AG04450 (cell line): ENCODE results near the gene DHH. TPM values are rescaled to one million over a fixed set of nuclear protein-coding genes. Genes with fewer than 3 reads are reported as not detected.

ENCODE experiments used
- CTCF ChIA-PET: fragments of 300-600, 350-600 bp; formaldehyde crosslinking; extraction: SDS; loops from one replicate; lab custom pipeline; 2022; ENCODE audit warnings: antibody characterized with exemption, inconsistent platforms; lab: Charles Lee
- POLR2A ChIA-PET: fragments of 350-600 bp; formaldehyde crosslinking; extraction: SDS; loops from one replicate; lab custom pipeline; 2021; ENCODE audit warnings: antibody characterized with exemption, inconsistent platforms; lab: Yijun Ruan, JAX
- DNase-seq: peaks from one replicate; pipeline ENCODE4 v3.0.0-alpha.2; 2011; ENCODE audit warnings: low read depth, low spot score
- H3K27ac ChIP-seq: one replicate; pipeline ENCODE4 v1.5.1; 2012; ENCODE audit warnings: low read depth, low read length, control low read depth
- H3K27me3 ChIP-seq: one replicate; pipeline ENCODE4 v1.6.0; 2012; ENCODE audit warnings: low read length; ENCODE audit not compliant: control insufficient read depth, insufficient read depth
- H3K4me3 ChIP-seq: 2 replicates; pipeline ENCODE4 v1.5.1; 2011; ENCODE audit warnings: mild to moderate bottlenecking, low read depth, low read length, control low read depth
- H3K9me3 ChIP-seq: 2 replicates; pipeline ENCODE4 v1.5.1; 2012; ENCODE audit warnings: low read length; ENCODE audit not compliant: control insufficient read depth, insufficient read depth
- CTCF ChIP-seq: IDR thresholded peaks from 2 replicates; pipeline ENCODE4 v1.5.1; 2011; ENCODE audit warnings: low read depth, low read length, control low read depth, inconsistent platforms
- polyA plus RNA-seq: library from polyadenylated mRNA; depleted of rRNA; stranded (reverse); fragments of >200 nt; gene quantifications from 2 replicates; pipeline ENCODE4 v1.2.3, GENCODE V29; 2011

DHH gene
- polyA plus RNA-seq, 1 experiment = not detected

DNA sequence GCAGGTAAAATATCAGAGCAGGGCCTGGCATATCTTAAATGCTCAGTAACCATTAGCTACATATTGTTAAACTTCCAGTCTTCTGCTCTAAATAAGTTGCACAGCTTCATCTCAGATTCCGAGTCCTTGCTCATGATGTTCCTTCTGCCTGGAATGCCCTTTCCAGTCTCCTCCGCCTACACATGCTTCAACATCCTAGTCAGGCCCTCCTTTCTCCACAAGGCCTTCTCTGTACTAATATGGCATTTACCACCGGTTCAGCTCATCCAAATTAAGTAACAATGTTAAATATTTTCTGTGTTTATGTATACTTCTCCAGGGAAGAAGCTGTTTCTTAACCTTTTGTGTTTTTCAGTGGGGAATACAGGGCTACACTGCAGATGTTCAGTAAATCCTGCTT is 8.5 kb downstream of the DHH start:
- no peak overlapping the region for H3K4me3 ChIP-seq
- peak; percentile 57 for DNase-seq
- ChIA-PET CTCF (interaction anchor here (0.8 to 6.4 kb wide), 9 partner anchors 14 to 178 kb away, joined by 3 to 125 read pairs (median 3); partner anchors contain the start of genes LMBR1L, RHEBL1 and TUBA1B), POLR2A (interaction anchor here (0.6 to 1.0 kb wide), 2 partner anchors 9 to 149 kb away, joined by 3 read pairs; no protein-coding TSS in a partner anchor)
- no peak overlapping the region for H3K27ac ChIP-seq
- no peak for TF ChIP-seq CTCF
- no peaks in the 10 kb centered on the region for H3K9me3 ChIP-seq
- peaks cover 12% of the 10 kb centered on the region for H3K27me3 ChIP-seq

DNA sequence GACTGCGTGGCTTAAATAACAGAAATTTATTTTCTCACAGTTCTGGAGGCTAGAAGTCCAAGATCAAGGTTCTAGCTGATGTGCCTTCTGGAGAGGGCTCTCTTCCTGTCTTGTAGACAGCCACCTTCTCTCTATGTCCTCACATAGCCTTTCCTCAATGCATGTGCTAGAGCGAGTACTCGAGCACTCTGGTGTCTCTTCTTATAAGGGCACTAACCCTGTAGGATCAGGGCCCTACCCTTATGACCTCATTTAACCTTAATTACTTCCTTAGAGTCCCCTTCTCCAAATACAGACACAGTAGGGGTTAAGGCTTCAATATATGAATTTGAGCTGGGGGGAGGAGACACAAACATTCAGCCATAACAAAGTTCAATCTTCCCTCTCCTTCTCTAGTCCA is 10.2 kb downstream of the DHH start:
- no peak for TF ChIP-seq CTCF
- ChIA-PET CTCF (interaction anchor here (0.6 to 6.4 kb wide), 10 partner anchors 11 to 258 kb away, joined by 3 to 125 read pairs (median 4); partner anchors contain the start of gene LMBR1L), POLR2A (no interaction called here)
- no peak overlapping the region for H3K4me3 ChIP-seq
- no peaks in the 10 kb centered on the region for H3K9me3 ChIP-seq
- H3K27me3 ChIP-seq = peaks cover 7% of the 10 kb centered on the region
- DNase-seq = no peak
- H3K27ac ChIP-seq = no peak overlapping the region

DNA sequence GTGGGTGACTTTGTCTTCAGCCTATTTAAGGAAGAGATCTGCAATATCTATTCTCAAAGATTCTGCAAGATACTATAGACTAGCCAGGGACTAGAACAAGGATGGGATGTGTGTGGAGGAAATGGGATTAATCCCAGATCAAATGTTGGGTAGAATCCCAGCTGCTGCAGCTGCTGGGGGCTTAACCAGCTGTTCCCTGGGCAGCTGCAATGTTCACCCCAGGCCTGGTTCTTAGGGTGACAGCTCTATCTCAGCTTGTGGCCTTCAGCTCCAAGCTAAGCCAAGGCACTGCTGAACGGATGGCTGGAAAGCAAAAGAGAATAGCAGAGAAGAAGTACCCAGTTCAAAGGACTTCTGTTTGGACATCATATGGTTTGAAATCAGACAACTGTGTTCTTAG is 14.8 kb downstream of the DHH start:
- no peak for DNase-seq
- POLR2A ChIA-PET = interaction anchor here (0.7 kb wide), 1 partner anchor 10 kb away, joined by 3 read pairs; no protein-coding TSS in a partner anchor
- peaks cover 2% of the 10 kb centered on the region for H3K27me3 ChIP-seq
- no peaks in the 10 kb centered on the region for H3K9me3 ChIP-seq
- CTCF ChIA-PET = interaction anchor here (1.2 to 3.0 kb wide), 2 partner anchors 8 to 13 kb away, joined by 3 to 39 read pairs; no protein-coding TSS in a partner anchor
- no peak for TF ChIP-seq CTCF
- no peak overlapping the region for H3K27ac ChIP-seq
- H3K4me3 ChIP-seq = no peak overlapping the region

GRCh38 chr12:49070971-49071370 is 23.6 kb downstream of the DHH start:
- Histone ChIP-seq H3K27me3 (no peaks in the 10 kb centered on the region), H3K27ac (no peak overlapping the region), H3K9me3 (no peaks in the 10 kb centered on the region), H3K4me3 (no peak overlapping the region)
- no peak for DNase-seq
- ChIA-PET POLR2A (no interaction called here), CTCF (interaction anchor here (1.0 to 1.6 kb wide), 2 partner anchors 17 to 21 kb away, joined by 4 to 5 read pairs; no protein-coding TSS in a partner anchor)
- TF ChIP-seq CTCF = no peak
